OCI-LY7 (cell line): ENCODE results near the gene HSD17B14. TPM values are rescaled to one million over a fixed set of nuclear protein-coding genes. Genes with fewer than 3 reads are reported as not detected.

Experiments used
- BruUV-seq: library from RNA; stranded (reverse); fragments of 400-500 nt; replicated peaks from 2 replicates; lab custom pipeline; 2021; lab: Mats Ljungman, UMichigan
- CTCF ChIA-PET: fragments of 300-600 bp; sonication (Branson Sonifier 250); formaldehyde crosslinking; loops from one replicate; lab custom pipeline; 2022; ENCODE audit warnings: antibody characterized with exemption; ENCODE audit not compliant: unreplicated experiment; lab: Charles Lee
- POLR2A ChIA-PET: fragments of 300-600 bp; sonication (Branson Sonifier 250); formaldehyde crosslinking; loops from one replicate; lab custom pipeline; 2022; ENCODE audit warnings: antibody characterized with exemption; lab: Charles Lee
- DNase-seq: peaks from one replicate; pipeline ENCODE4 v3.0.0-alpha.2; 2015; ENCODE audit warnings: low spot score
- H2AFZ ChIP-seq: fragments of 200-600 bp; sonication (generic), shearing (Covaris generic); 2 replicates; pipeline ENCODE4 v1.6.1; 2014; ENCODE audit warnings: mild to moderate bottlenecking, antibody characterized with exemption, low read length, moderate library complexity
- H3K27ac ChIP-seq: fragments of 200-600 bp; sonication (generic); 2 replicates; pipeline ENCODE4 v1.5.1; 2014; ENCODE audit warnings: mixed run types, low read depth, mild to moderate bottlenecking, moderate library complexity, low read length, inconsistent platforms; ENCODE audit not compliant: poor library complexity, severe bottlenecking
- H3K36me3 ChIP-seq: fragments of 200-600 bp; sonication (generic); 2 replicates; pipeline ENCODE4 v1.6.1; 2014; ENCODE audit warnings: mild to moderate bottlenecking, antibody characterized with exemption, low read length, moderate library complexity, mixed read lengths; ENCODE audit not compliant: insufficient read depth
- H3K4me1 ChIP-seq: fragments of 200-600 bp; sonication (generic); 2 replicates; pipeline ENCODE4 v1.5.1; 2014; ENCODE audit warnings: mild to moderate bottlenecking, low read length; ENCODE audit not compliant: insufficient read depth, poor library complexity, severe bottlenecking
- H3K4me2 ChIP-seq: fragments of 200-600 bp; sonication (generic); 2 replicates; pipeline ENCODE4 v1.6.1; 2014; ENCODE audit warnings: mild to moderate bottlenecking, low read length
- H3K4me3 ChIP-seq: fragments of 200-600 bp; sonication (generic); 2 replicates; pipeline ENCODE4 v1.5.1; 2014; ENCODE audit warnings: mild to moderate bottlenecking, low read depth, low read length; ENCODE audit not compliant: poor library complexity, severe bottlenecking
- H3K79me2 ChIP-seq: fragments of 200-600 bp; sonication (generic); 2 replicates; pipeline ENCODE4 v1.6.1; 2016; ENCODE audit warnings: low read depth, mild to moderate bottlenecking, low read length, moderate library complexity, mixed read lengths; ENCODE audit not compliant: insufficient read depth
- H3K9me2 ChIP-seq: fragments of 200-600 bp; sonication (generic); 2 replicates; pipeline ENCODE4 v1.6.1; 2016; ENCODE audit warnings: mild to moderate bottlenecking, low read length, mixed read lengths; ENCODE audit not compliant: insufficient read depth
- H3K9me3 ChIP-seq: fragments of 200-600 bp; sonication (generic); 2 replicates; pipeline ENCODE4 v1.6.1; 2014; ENCODE audit warnings: mild to moderate bottlenecking, mixed run types, low read length, mixed read lengths
- H4K20me1 ChIP-seq: fragments of 200-600 bp; sonication (generic); 2 replicates; pipeline ENCODE4 v1.6.1; 2014; ENCODE audit warnings: mild to moderate bottlenecking, antibody characterized with exemption, low read length, moderate library complexity, mixed read lengths; ENCODE audit not compliant: insufficient read depth
- CTCF ChIP-seq: fragments of 200-600 bp; sonication (generic); conservative IDR thresholded peaks from 2 replicates; pipeline ENCODE4 v1.5.1; 2014; ENCODE audit warnings: mild to moderate bottlenecking, antibody characterized with exemption, low read length, moderate library complexity, mixed read lengths
- EZH2phosphoT487 ChIP-seq: fragments of 200-600 bp; sonication (generic); IDR thresholded peaks from 2 replicates; pipeline ENCODE4 v1.6.1; 2018; ENCODE audit warnings: low read depth, borderline replicate concordance, mild to moderate bottlenecking, mixed run types, antibody characterized with exemption, low read length, moderate library complexity, mixed read lengths
- intact Hi-C: fragments of 100-400 bp; cut with micrococcal nuclease; formaldehyde crosslinking; loops from one replicate; pipeline ENCODE4 v1.10.0; 2022; ENCODE audit not compliant: unreplicated experiment
- total RNA-seq, 2 experiments: library from RNA; depleted of rRNA in 1 of 2; stranded (reverse); fragments of >200 nt in 1 of 2; shearing (Covaris generic) in 1 of 2; gene quantifications; 2 replicates each; pipeline ENCODE4 v1.2.3, GENCODE V29; 2014 to 2022

Gene HSD17B14
- total RNA-seq, 2 experiments from 2014 or later: 1.8 to 4.5 TPM

- POLR2A ChIA-PET: interaction anchor here (0.7 kb wide), 1 partner anchor 104 kb away, joined by 6 read pairs; no protein-coding TSS in a partner anchor
- H3K4me3 ChIP-seq: no peak overlapping the region
- no peaks in the 10 kb centered on the region for H3K79me2 ChIP-seq
- H3K27ac ChIP-seq: no peak overlapping the region
- BruUV-seq: no TSS peak
- no peak overlapping the region for H2AFZ ChIP-seq
- no peaks in the 10 kb centered on the region for H3K36me3 ChIP-seq
- peaks cover 7% of the 10 kb centered on the region for H3K4me1 ChIP-seq
- no peak overlapping the region for H3K4me2 ChIP-seq
- intact Hi-C loops: no loop called here
- no peaks in the 10 kb centered on the region for H3K9me2 ChIP-seq
- CTCF ChIA-PET: interaction anchor here (1.1 kb wide), 1 partner anchor 29 kb away, joined by 3 read pairs; no protein-coding TSS in a partner anchor
- H3K9me3 ChIP-seq: no peaks in the 10 kb centered on the region
- H4K20me1 ChIP-seq: no peaks in the 10 kb centered on the region
- no peak for TF ChIP-seq EZH2phosphoT487
- TF ChIP-seq CTCF: no peak
- no peak for DNase-seq
These were observed 5.3 kb upstream of the HSD17B14 start for GRCh38 chr19:48841571-48841970.

GRCh38 chr19:48841047-48841446 lies 4.8 kb upstream of the HSD17B14 start:
- Histone ChIP-seq H3K4me3 (no peak overlapping the region), H2AFZ (no peak overlapping the region), H3K27ac (no peak overlapping the region), H3K9me3 (no peaks in the 10 kb centered on the region), H4K20me1 (no peaks in the 10 kb centered on the region), H3K79me2 (no peaks in the 10 kb centered on the region), H3K9me2 (no peaks in the 10 kb centered on the region), H3K4me2 (no peak overlapping the region), H3K4me1 (peaks cover 13% of the 10 kb centered on the region), H3K36me3 (no peaks in the 10 kb centered on the region)
- no TSS peak for BruUV-seq
- no peak for DNase-seq
- no peak for TF ChIP-seq EZH2phosphoT487
- TF ChIP-seq CTCF: no peak
- intact Hi-C loops: no loop called here
- CTCF ChIA-PET: no interaction called here
- POLR2A ChIA-PET: no interaction called here

- POLR2A ChIA-PET: interaction anchor here (0.6 to 2.2 kb wide), 2 partner anchors 25 to 42 kb away, joined by 6 read pairs; no protein-coding TSS in a partner anchor
- H3K27ac ChIP-seq: no peak overlapping the region
These were observed 1.4 kb upstream of the HSD17B14 start for GRCh38 chr19:48837687-48838086.

More at GRCh38 chr19:48837687-48838086, 1.4 kb upstream of the HSD17B14 start:
- peaks cover 20% of the 10 kb centered on the region for H3K4me1 ChIP-seq
- H3K9me2 ChIP-seq: no peaks in the 10 kb centered on the region
- H3K9me3 ChIP-seq: no peaks in the 10 kb centered on the region
- TF ChIP-seq EZH2phosphoT487 (no peak), CTCF (no peak)
- no peaks in the 10 kb centered on the region for H3K36me3 ChIP-seq
- DNase-seq: no peak
- CTCF ChIA-PET: interaction anchor here (0.9 to 1.3 kb wide), 2 partner anchors 42 to 116 kb away, joined by 3 to 5 read pairs; no protein-coding TSS in a partner anchor
- peak overlapping the region; percentile 61; the same call in 1 of the 2 replicates for H2AFZ ChIP-seq
- H4K20me1 ChIP-seq: no peaks in the 10 kb centered on the region
- BruUV-seq: no TSS peak
- intact Hi-C loops: loop anchor here (1.0 kb wide), 1 partner anchor 134 kb away; no protein-coding TSS in a partner anchor
- H3K79me2 ChIP-seq: no peaks in the 10 kb centered on the region
- peak overlapping the region; percentile 66 for H3K4me3 ChIP-seq
- peak overlapping the region; percentile 84 for H3K4me2 ChIP-seq
